Keratinocyte (primary cell): ENCODE measurements around the gene TMEM167A. TPM values are rescaled to one million over a fixed set of nuclear protein-coding genes. Genes with fewer than 3 reads are reported as not detected.

Experiments used
- DNase-seq: peaks from one replicate; pipeline ENCODE4 v3.0.0-alpha.2; 2011; ENCODE audit warnings: low read depth, missing footprints, low spot score
- FAIRE-seq: peaks from 2 replicates; lab custom pipeline; 2011; peaks lifted over from hg19 to GRCh38; lab: Jason Lieb, UNC
- H2AFZ ChIP-seq: 2 replicates; pipeline ENCODE4 v1.6.0; 2012; ENCODE audit warnings: low read length, control low read depth, inconsistent platforms; ENCODE audit not compliant: control insufficient read depth
- H3K27ac ChIP-seq: 2 replicates; pipeline ENCODE4 v1.5.1; 2011; ENCODE audit warnings: low read length; ENCODE audit not compliant: control insufficient read depth, insufficient read depth
- H3K27me3 ChIP-seq: 3 replicates; pipeline ENCODE4 v1.6.0; 2011; ENCODE audit warnings: low read length; ENCODE audit not compliant: control insufficient read depth, insufficient read depth; ENCODE audit errors: extremely low read depth
- H3K36me3 ChIP-seq, 2 experiments: 2 replicates in 1 of 2; 3 replicates in 1 of 2; pipeline ENCODE4 v1.5.1; 2011; ENCODE audit warnings: low read length in 2 of 2, mild to moderate bottlenecking in 1 of 2; ENCODE audit not compliant: control insufficient read depth in 2 of 2, insufficient read depth in 2 of 2; ENCODE audit errors: extremely low read depth in 1 of 2
- H3K4me1 ChIP-seq: 3 replicates; pipeline ENCODE4 v1.5.1; 2011; ENCODE audit warnings: low read length; ENCODE audit not compliant: control insufficient read depth, insufficient read depth; ENCODE audit errors: extremely low read depth
- H3K4me2 ChIP-seq: 3 replicates; pipeline ENCODE4 v1.6.0; 2011; ENCODE audit warnings: low read depth, low read length; ENCODE audit not compliant: control insufficient read depth, insufficient read depth; ENCODE audit errors: extremely low read depth
- H3K4me3 ChIP-seq, 3 experiments: fragments of 200-600 bp in 1 of 3; sonication (generic) in 1 of 3; 2 replicates in 2 of 3; 3 replicates in 1 of 3; pipeline ENCODE4 v1.5.1; 2011 to 2016; ENCODE audit warnings: low read length in 3 of 3, mild to moderate bottlenecking in 3 of 3, control low read depth in 2 of 3, inconsistent platforms in 1 of 3, low read depth in 1 of 3, mixed read lengths in 1 of 3, mixed run types in 1 of 3, moderate library complexity in 1 of 3; ENCODE audit not compliant: control insufficient read depth in 2 of 3, insufficient read depth in 2 of 3; ENCODE audit errors: extremely low read depth in 1 of 3
- H3K79me2 ChIP-seq: 2 replicates; pipeline ENCODE4 v1.6.0; 2012; ENCODE audit warnings: low read length; ENCODE audit not compliant: control insufficient read depth, insufficient read depth
- H3K9ac ChIP-seq: 3 replicates; pipeline ENCODE4 v1.6.0; 2011; ENCODE audit warnings: low read length; ENCODE audit not compliant: control insufficient read depth, insufficient read depth; ENCODE audit errors: extremely low read depth
- H3K9me1 ChIP-seq: 3 replicates; pipeline ENCODE4 v1.6.0; 2011; ENCODE audit warnings: low read length; ENCODE audit not compliant: control insufficient read depth, insufficient read depth; ENCODE audit errors: extremely low read depth
- H3K9me3 ChIP-seq: 2 replicates; pipeline ENCODE4 v1.5.1; 2012; ENCODE audit warnings: low read depth, low read length; ENCODE audit not compliant: control insufficient read depth
- H4K20me1 ChIP-seq: 3 replicates; pipeline ENCODE4 v1.6.0; 2011; ENCODE audit warnings: low read length; ENCODE audit not compliant: control insufficient read depth, insufficient read depth; ENCODE audit errors: extremely low read depth
- CTCF ChIP-seq, 3 experiments: IDR thresholded peaks in 1 of 3; conservative IDR thresholded peaks in 1 of 3; optimal IDR thresholded peaks in 1 of 3; 2 replicates in 2 of 3; 3 replicates in 1 of 3; pipeline versions ENCODE3 to v1.5.1; 2011; ENCODE audit warnings: low read length in 3 of 3, mild to moderate bottlenecking in 3 of 3, moderate library complexity in 2 of 3, control low read depth in 1 of 3, inconsistent platforms in 1 of 3; ENCODE audit not compliant: insufficient read depth in 2 of 3; ENCODE audit errors: extremely low read depth in 1 of 3
- EZH2 ChIP-seq: IDR thresholded peaks from one replicate; pipeline ENCODE4 v1.6.1; 2012; ENCODE audit warnings: inconsistent platforms, mild to moderate bottlenecking, low read length, moderate library complexity
- dilution Hi-C: fragments of 300-500 bp; cut with MboI; formaldehyde crosslinking; loops from one replicate; pipeline ENCODE4 v1.7.0; 2020; ENCODE audit warnings: low sequenced_read_pairs; ENCODE audit not compliant: extremely low pct_ligation_motif_present
- polyA plus RNA-seq, 5 experiments: library from polyadenylated mRNA; depleted of rRNA in 3 of 5; stranded (reverse) in 3 of 5; stranded (forward) in 1 of 5; unstranded in 1 of 5; fragments of >200 nt; gene quantifications; 1 replicate in 1 of 5; 2 replicates in 3 of 5; 3 replicates in 1 of 5; pipeline versions ENCODE4 v1.2.1 to v1.2.3, GENCODE V29; 2011 to 2012; ENCODE audit warnings: missing spikeins in 2 of 5, low read depth in 1 of 5, low replicate concordance in 1 of 5

TMEM167A gene
- polyA plus RNA-seq, 1 donor (not counting 4 experiments of a cell fraction or from before 2014, with no cell fraction given) = 97.6 TPM

GRCh38 chr5:83022334-83022733 is 54.9 kb downstream of the TMEM167A start:
- no peaks in the 10 kb centered on the region for H4K20me1 ChIP-seq
- DNase-seq (no peak), FAIRE-seq (no peak)
- H2AFZ ChIP-seq = no peak overlapping the region
- H3K4me1 ChIP-seq = no peaks in the 10 kb centered on the region
- H3K27me3 ChIP-seq = no peaks in the 10 kb centered on the region
- H3K4me3 ChIP-seq = no peak overlapping the region
- no peak overlapping the region for H3K4me2 ChIP-seq
- dilution Hi-C loops = no loop called here
- H3K36me3 ChIP-seq = no peaks in the 10 kb centered on the region
- no peak overlapping the region for H3K9ac ChIP-seq
- H3K9me1 ChIP-seq = no peaks in the 10 kb centered on the region
- no peaks in the 10 kb centered on the region for H3K9me3 ChIP-seq
- H3K79me2 ChIP-seq = no peaks in the 10 kb centered on the region
- H3K27ac ChIP-seq = no peak overlapping the region
- TF ChIP-seq CTCF (optimal IDR thresholded peaks at IDR 0.05 in 1 of 3, IDR thresholded peaks at IDR 0.05 in 1 of 3, conservative IDR thresholded peaks at IDR 0.05 in 1 of 3; ENCODE audit: extremely low read depth in 1 of 3, insufficient read depth in 2 of 3, low read length in 3 of 3) (no peak), EZH2 (no peak)

GRCh38 chr5:83015676-83016075 is 61.5 kb downstream of the TMEM167A start:
- TF ChIP-seq CTCF (optimal IDR thresholded peaks at IDR 0.05 in 1 of 3, IDR thresholded peaks at IDR 0.05 in 1 of 3, conservative IDR thresholded peaks at IDR 0.05 in 1 of 3; ENCODE audit: extremely low read depth in 1 of 3, insufficient read depth in 2 of 3, low read length in 3 of 3) (no peak), EZH2 (no peak)
- Histone ChIP-seq H3K9ac (no peak overlapping the region), H3K4me3 (no peak overlapping the region), H3K79me2 (no peaks in the 10 kb centered on the region), H3K36me3 (no peaks in the 10 kb centered on the region), H3K4me2 (no peak overlapping the region), H3K9me3 (no peaks in the 10 kb centered on the region), H2AFZ (no peak overlapping the region), H4K20me1 (no peaks in the 10 kb centered on the region), H3K27me3 (no peaks in the 10 kb centered on the region), H3K9me1 (no peaks in the 10 kb centered on the region), H3K4me1 (no peaks in the 10 kb centered on the region), H3K27ac (no peak overlapping the region)
- dilution Hi-C loops = no loop called here
- DNase-seq (no peak), FAIRE-seq (no peak)
